ENCODE measurements around the gene MUS81. TPM values are rescaled to one million over a fixed set of nuclear protein-coding genes. Genes with fewer than 3 reads are reported as not detected.
"Not testable (repeated sequence)": the region's sequence is repeated elsewhere in the genome, so short reads cannot be mapped to it uniquely, and the experiment has no call there.

Gene MUS81
- total RNA-seq, 2 experiments from 2014 or later, result 102 to 130 TPM

GRCh38 chr11:65847746-65848145 lies 12.5 kb upstream of the MUS81 start:
- Histone ChIP-seq H3K36me3 (ENCODE audit: insufficient read depth, low read length) (peaks cover 21% of the 10 kb centered on the region), H3K79me2 (ENCODE audit: insufficient read depth, low read depth, low read length) (no peaks in the 10 kb centered on the region), H4K20me1 (ENCODE audit: insufficient read depth, low read length) (no peaks in the 10 kb centered on the region), H3K27ac (ENCODE audit: low read depth, low read length, poor library complexity, severe bottlenecking) (no peak overlapping the region), H3K4me3 (ENCODE audit: low read depth, low read length, poor library complexity, severe bottlenecking) (no peak overlapping the region), H3K4me2 (ENCODE audit: low read length) (no peak overlapping the region), H3K9me3 (ENCODE audit: low read length) (peaks cover 7% of the 10 kb centered on the region; the same call in 1 of the 2 replicates), H3K4me1 (ENCODE audit: insufficient read depth, low read length, poor library complexity, severe bottlenecking) (no peaks in the 10 kb centered on the region), H3K9me2 (ENCODE audit: insufficient read depth, low read length) (no peaks in the 10 kb centered on the region), H2AFZ (ENCODE audit: low read length) (no peak overlapping the region)
- ChIA-PET POLR2A (interaction anchor here (0.6 to 1.0 kb wide), 2 partner anchors 11 to 518 kb away, joined by 4 read pairs; no protein-coding TSS in a partner anchor), CTCF (ENCODE audit: unreplicated experiment) (no interaction called here)
- BruUV-seq (replicated peaks), result no TSS peak
- intact Hi-C loops (cut with micrococcal nuclease; ENCODE audit: unreplicated experiment), result no loop called here
- no peak for DNase-seq (ENCODE audit: low spot score)
- TF ChIP-seq EZH2phosphoT487 (IDR thresholded peaks at IDR 0.05; ENCODE audit: borderline replicate concordance, low read depth, low read length) (no peak), CTCF (conservative IDR thresholded peaks at IDR 0.05; ENCODE audit: low read length) (no peak)

- POLR2A ChIA-PET, result interaction anchor here (0.6 to 1.0 kb wide), 3 partner anchors 10 to 727 kb away, joined by 3 to 4 read pairs (median 3); partner anchors contain the start of genes FAU and MRPL49
- H3K4me2 ChIP-seq (ENCODE audit: low read length); H3K79me2 ChIP-seq (ENCODE audit: insufficient read depth, low read depth, low read length); H3K4me3 ChIP-seq (ENCODE audit: low read depth, low read length, poor library complexity, severe bottlenecking); H3K9me3 ChIP-seq (ENCODE audit: low read length); H4K20me1 ChIP-seq (ENCODE audit: insufficient read depth, low read length); BruUV-seq (replicated peaks); H3K9me2 ChIP-seq (ENCODE audit: insufficient read depth, low read length); H2AFZ ChIP-seq (ENCODE audit: low read length); H3K4me1 ChIP-seq (ENCODE audit: insufficient read depth, low read length, poor library complexity, severe bottlenecking); intact Hi-C loops (cut with micrococcal nuclease; ENCODE audit: unreplicated experiment); H3K27ac ChIP-seq (ENCODE audit: low read depth, low read length, poor library complexity, severe bottlenecking); DNase-seq (ENCODE audit: low spot score): not testable (repeated sequence)
- peaks cover 30% of the 10 kb centered on the region for H3K36me3 ChIP-seq (ENCODE audit: insufficient read depth, low read length)
- CTCF ChIA-PET (ENCODE audit: unreplicated experiment), result interaction anchor here (0.5 kb wide), 1 partner anchor 39 kb away, joined by 8 read pairs; the partner anchor contains the start of gene FIBP
Observed at GRCh38 chr11:65848693-65849092, 11.5 kb upstream of the MUS81 start.

- no TSS peak for BruUV-seq (replicated peaks)
- intact Hi-C loops (cut with micrococcal nuclease; ENCODE audit: unreplicated experiment), result no loop called here
- Histone ChIP-seq H3K27ac (ENCODE audit: low read depth, low read length, poor library complexity, severe bottlenecking) (no peak overlapping the region), H3K36me3 (ENCODE audit: insufficient read depth, low read length) (peaks cover 37% of the 10 kb centered on the region), H3K4me2 (ENCODE audit: low read length) (no peak overlapping the region), H4K20me1 (ENCODE audit: insufficient read depth, low read length) (no peaks in the 10 kb centered on the region), H3K4me1 (ENCODE audit: insufficient read depth, low read length, poor library complexity, severe bottlenecking) (no peaks in the 10 kb centered on the region), H3K9me2 (ENCODE audit: insufficient read depth, low read length) (no peaks in the 10 kb centered on the region), H3K9me3 (ENCODE audit: low read length) (peaks cover 7% of the 10 kb centered on the region; the same call in 1 of the 2 replicates), H2AFZ (ENCODE audit: low read length) (no peak overlapping the region), H3K79me2 (ENCODE audit: insufficient read depth, low read depth, low read length) (peaks cover 3% of the 10 kb centered on the region; the same call in 1 of the 2 replicates), H3K4me3 (ENCODE audit: low read depth, low read length, poor library complexity, severe bottlenecking) (no peak overlapping the region)
- ChIA-PET CTCF (ENCODE audit: unreplicated experiment) (interaction anchor here (0.5 kb wide), 1 partner anchor 39 kb away, joined by 8 read pairs; the partner anchor contains the start of gene FIBP), POLR2A (no interaction called here)
- TF ChIP-seq EZH2phosphoT487 (IDR thresholded peaks at IDR 0.05; ENCODE audit: borderline replicate concordance, low read depth, low read length), result no peak
- TF ChIP-seq CTCF (conservative IDR thresholded peaks at IDR 0.05; ENCODE audit: low read length), result no peak
- no peak for DNase-seq (ENCODE audit: low spot score)
Observed at GRCh38 chr11:65849366-65849765, 10.9 kb upstream of the MUS81 start.
